NB4 (cell line): ENCODE measurements around the gene KAT8.

ENCODE experiments used
- DNase-seq: peaks from one replicate; pipeline ENCODE4 v3.0.0; 2010; ENCODE audit warnings: low read depth
- H3K4me3 ChIP-seq: one replicate; pipeline ENCODE4 v1.5.1; 2011; ENCODE audit warnings: mild to moderate bottlenecking, low read depth, low read length, moderate library complexity
- MYC ChIP-seq: IDR thresholded peaks from 2 replicates; pipeline ENCODE4 v1.6.1; 2011; ENCODE audit warnings: low read depth, low read length
- POLR2A ChIP-seq: IDR thresholded peaks from 2 replicates; pipeline ENCODE4 v1.6.1; 2011; ENCODE audit warnings: mild to moderate bottlenecking; ENCODE audit not compliant: insufficient read length; ENCODE audit errors: extremely low read depth
- TF ChIP-seq, protein P1 (sequence below): IDR thresholded peaks from one replicate; pipeline ENCODE4 v1.5.1; 2012; ENCODE audit warnings: low read depth, low read length
- TF ChIP-seq, protein P2 (sequence below): IDR thresholded peaks from 2 replicates; pipeline ENCODE4 v1.6.1; 2011; ENCODE audit warnings: low read depth, low read length

KAT8 gene

GRCh38 chr16:31179219-31179746 is 61.8 kb downstream of the KAT8 start:
- TF ChIP-seq MYC: no peak
- TF ChIP-seq, protein P1, sequence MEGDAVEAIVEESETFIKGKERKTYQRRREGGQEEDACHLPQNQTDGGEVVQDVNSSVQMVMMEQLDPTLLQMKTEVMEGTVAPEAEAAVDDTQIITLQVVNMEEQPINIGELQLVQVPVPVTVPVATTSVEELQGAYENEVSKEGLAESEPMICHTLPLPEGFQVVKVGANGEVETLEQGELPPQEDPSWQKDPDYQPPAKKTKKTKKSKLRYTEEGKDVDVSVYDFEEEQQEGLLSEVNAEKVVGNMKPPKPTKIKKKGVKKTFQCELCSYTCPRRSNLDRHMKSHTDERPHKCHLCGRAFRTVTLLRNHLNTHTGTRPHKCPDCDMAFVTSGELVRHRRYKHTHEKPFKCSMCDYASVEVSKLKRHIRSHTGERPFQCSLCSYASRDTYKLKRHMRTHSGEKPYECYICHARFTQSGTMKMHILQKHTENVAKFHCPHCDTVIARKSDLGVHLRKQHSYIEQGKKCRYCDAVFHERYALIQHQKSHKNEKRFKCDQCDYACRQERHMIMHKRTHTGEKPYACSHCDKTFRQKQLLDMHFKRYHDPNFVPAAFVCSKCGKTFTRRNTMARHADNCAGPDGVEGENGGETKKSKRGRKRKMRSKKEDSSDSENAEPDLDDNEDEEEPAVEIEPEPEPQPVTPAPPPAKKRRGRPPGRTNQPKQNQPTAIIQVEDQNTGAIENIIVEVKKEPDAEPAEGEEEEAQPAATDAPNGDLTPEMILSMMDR: no peak
- TF ChIP-seq, protein P2, sequence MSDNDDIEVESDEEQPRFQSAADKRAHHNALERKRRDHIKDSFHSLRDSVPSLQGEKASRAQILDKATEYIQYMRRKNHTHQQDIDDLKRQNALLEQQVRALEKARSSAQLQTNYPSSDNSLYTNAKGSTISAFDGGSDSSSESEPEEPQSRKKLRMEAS: peak; percentile 17; the same call in 1 of the 2 replicates
- TF ChIP-seq POLR2A: no peak
- no peak for DNase-seq
- H3K4me3 ChIP-seq: peak overlapping the region; percentile 90

GRCh38 chr16:31179747-31180459 is 62.4 kb downstream of the KAT8 start, which contains the start of gene FUS:
Gene FUS (plus strand): TSS chr16:31180139. CDS start chr16:31180215, 76 bp downstream.
- DNase-seq: peak; percentile 90
- H3K4me3 ChIP-seq: peak within 1 kb of the TSS; percentile 90
- TF ChIP-seq, protein P1: no peak
- TF ChIP-seq, protein P2: peak; percentile 86
- peak; percentile 100 for TF ChIP-seq POLR2A
- peak; percentile 96 for TF ChIP-seq MYC
